ENCODE measurements around the gene ARG1. TPM values are rescaled to one million over a fixed set of nuclear protein-coding genes. Genes with fewer than 3 reads are reported as not detected.

ARG1 gene
- polyA plus RNA-seq, 1 donor from 2014 or later = not detected

GRCh38 chr6:131547488-131547887 lies 25.5 kb upstream of the ARG1 start:
- Histone ChIP-seq H3K9me2 (ENCODE audit: insufficient read depth, low read length) (no peaks in the 10 kb centered on the region), H2AFZ (ENCODE audit: low read depth, low read length) (no peak overlapping the region), H3K4me2 (ENCODE audit: low read length) (no peak overlapping the region), H3K27me3 (ENCODE audit: insufficient read depth, low read depth, low read length) (no peaks in the 10 kb centered on the region), H3K27ac (ENCODE audit: low read length) (no peak overlapping the region), H3K9ac (ENCODE audit: low read length) (no peak overlapping the region), H3K79me2 (replicated peaks; ENCODE audit: insufficient read depth, low read length) (no peaks in the 10 kb centered on the region), H3F3A (ENCODE audit: insufficient read depth, low read length, poor library complexity, severe bottlenecking) (no peaks in the 10 kb centered on the region), H3K9me3 (ENCODE audit: low read length) (no peaks in the 10 kb centered on the region), H4K20me1 (ENCODE audit: insufficient read depth) (no peaks in the 10 kb centered on the region), H3K4me3 (ENCODE audit: low read length) (no peak overlapping the region), H3K36me3 (ENCODE audit: insufficient read depth, low read length) (no peaks in the 10 kb centered on the region)
- TF ChIP-seq RAD21 (conservative IDR thresholded peaks at IDR 0.05) = no peak
- TF ChIP-seq POLR2AphosphoS5 (IDR thresholded peaks at IDR 0.05) = no peak
- no peak for TF ChIP-seq REST (IDR thresholded peaks at IDR 0.05; ENCODE audit: borderline replicate concordance)

- no peak overlapping the region for H3K4me2 ChIP-seq (ENCODE audit: low read length)
- H3K27ac ChIP-seq (ENCODE audit: low read length) = no peak overlapping the region
- H3K9ac ChIP-seq (ENCODE audit: low read length) = no peak overlapping the region
- H3K36me3 ChIP-seq (ENCODE audit: insufficient read depth, low read length) = no peaks in the 10 kb centered on the region
- no peak overlapping the region for H2AFZ ChIP-seq (ENCODE audit: low read depth, low read length)
- H3K9me3 ChIP-seq (ENCODE audit: low read length) = no peaks in the 10 kb centered on the region
- no peaks in the 10 kb centered on the region for H4K20me1 ChIP-seq (ENCODE audit: insufficient read depth)
- no peaks in the 10 kb centered on the region for H3K79me2 ChIP-seq (replicated peaks; ENCODE audit: insufficient read depth, low read length)
- H3K9me2 ChIP-seq (ENCODE audit: insufficient read depth, low read length) = no peaks in the 10 kb centered on the region
- TF ChIP-seq EP300 (conservative IDR thresholded peaks at IDR 0.05; ENCODE audit: poor library complexity, severe bottlenecking) = no peak
- H3K27me3 ChIP-seq (ENCODE audit: insufficient read depth, low read depth, low read length) = no peaks in the 10 kb centered on the region
- H3K4me3 ChIP-seq (ENCODE audit: low read length) = no peak overlapping the region
- H3F3A ChIP-seq (ENCODE audit: insufficient read depth, low read length, poor library complexity, severe bottlenecking) = no peaks in the 10 kb centered on the region
Observed at GRCh38 chr6:131548441-131548840, 24.6 kb upstream of the ARG1 start.

GRCh38 chr6:131549811-131550210 lies 23.2 kb upstream of the ARG1 start:
- TF ChIP-seq MXI1 (conservative IDR thresholded peaks at IDR 0.05; ENCODE audit: poor library complexity, severe bottlenecking) = no peak
- no peak for TF ChIP-seq TAF1 (IDR thresholded peaks at IDR 0.05; ENCODE audit: low read depth)
- TF ChIP-seq EP300 (conservative IDR thresholded peaks at IDR 0.05; ENCODE audit: poor library complexity, severe bottlenecking) = no peak
- TF ChIP-seq EZH2 (IDR thresholded peaks at IDR 0.05; ENCODE audit: borderline replicate concordance, insufficient read depth, low read length, poor library complexity, severe bottlenecking) = no peak
- TF ChIP-seq SMC3 (conservative IDR thresholded peaks at IDR 0.05; ENCODE audit: poor library complexity) = no peak
- no peak for TF ChIP-seq REST (IDR thresholded peaks at IDR 0.05; ENCODE audit: borderline replicate concordance)
- no peak for TF ChIP-seq CTCF (IDR thresholded peaks at IDR 0.05; ENCODE audit: poor library complexity, severe bottlenecking)
- no peak for TF ChIP-seq POLR2AphosphoS5 (IDR thresholded peaks at IDR 0.05)
- no peak for TF ChIP-seq RAD21 (conservative IDR thresholded peaks at IDR 0.05)
- no peaks in the 10 kb centered on the region for H3K79me2 ChIP-seq (replicated peaks; ENCODE audit: insufficient read depth, low read length)
- H2AFZ ChIP-seq (ENCODE audit: low read depth, low read length) = no peak overlapping the region

More at GRCh38 chr6:131549811-131550210, 23.2 kb upstream of the ARG1 start:
- Histone ChIP-seq H3F3A (ENCODE audit: insufficient read depth, low read length, poor library complexity, severe bottlenecking) (no peaks in the 10 kb centered on the region), H3K4me3 (ENCODE audit: low read length) (no peak overlapping the region), H4K20me1 (ENCODE audit: insufficient read depth) (no peaks in the 10 kb centered on the region), H3K4me2 (ENCODE audit: low read length) (no peak overlapping the region), H3K9me2 (ENCODE audit: insufficient read depth, low read length) (no peaks in the 10 kb centered on the region), H3K27me3 (ENCODE audit: insufficient read depth, low read depth, low read length) (no peaks in the 10 kb centered on the region), H3K36me3 (ENCODE audit: insufficient read depth, low read length) (no peaks in the 10 kb centered on the region), H3K27ac (ENCODE audit: low read length) (no peak overlapping the region), H3K9ac (ENCODE audit: low read length) (no peak overlapping the region), H3K9me3 (ENCODE audit: low read length) (no peaks in the 10 kb centered on the region)
